GM12872 (cell line): ENCODE data around the gene ZBTB43.

ENCODE experiments used
- TF ChIP-seq, protein P1 (sequence below): IDR thresholded peaks from 3 replicates; pipeline ENCODE4 v1.5.1; 2011; ENCODE audit warnings: low read depth, mild to moderate bottlenecking, low read length, moderate library complexity; ENCODE audit not compliant: insufficient read depth

The ZBTB43 gene

DNA sequence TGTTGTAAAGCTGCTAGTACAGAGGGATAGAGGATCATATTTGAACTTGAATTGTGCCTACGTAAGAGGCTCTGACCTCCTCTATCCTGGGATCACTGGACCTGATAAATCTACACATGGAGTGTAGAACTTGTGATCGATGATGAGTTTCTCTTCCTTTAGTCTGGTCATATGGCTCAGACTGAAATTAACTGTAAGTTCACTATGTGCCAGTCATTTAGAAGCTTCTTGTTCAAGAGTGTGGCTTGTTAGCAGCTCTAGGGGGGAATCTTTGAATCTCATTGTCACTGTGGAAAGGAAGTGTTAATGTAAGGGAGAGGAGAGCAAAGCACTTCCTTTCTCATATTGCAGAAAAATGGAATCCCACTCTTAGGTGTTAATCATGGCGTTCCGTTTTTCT is 67.7 kb downstream of the ZBTB43 start:
- TF ChIP-seq, protein P1, sequence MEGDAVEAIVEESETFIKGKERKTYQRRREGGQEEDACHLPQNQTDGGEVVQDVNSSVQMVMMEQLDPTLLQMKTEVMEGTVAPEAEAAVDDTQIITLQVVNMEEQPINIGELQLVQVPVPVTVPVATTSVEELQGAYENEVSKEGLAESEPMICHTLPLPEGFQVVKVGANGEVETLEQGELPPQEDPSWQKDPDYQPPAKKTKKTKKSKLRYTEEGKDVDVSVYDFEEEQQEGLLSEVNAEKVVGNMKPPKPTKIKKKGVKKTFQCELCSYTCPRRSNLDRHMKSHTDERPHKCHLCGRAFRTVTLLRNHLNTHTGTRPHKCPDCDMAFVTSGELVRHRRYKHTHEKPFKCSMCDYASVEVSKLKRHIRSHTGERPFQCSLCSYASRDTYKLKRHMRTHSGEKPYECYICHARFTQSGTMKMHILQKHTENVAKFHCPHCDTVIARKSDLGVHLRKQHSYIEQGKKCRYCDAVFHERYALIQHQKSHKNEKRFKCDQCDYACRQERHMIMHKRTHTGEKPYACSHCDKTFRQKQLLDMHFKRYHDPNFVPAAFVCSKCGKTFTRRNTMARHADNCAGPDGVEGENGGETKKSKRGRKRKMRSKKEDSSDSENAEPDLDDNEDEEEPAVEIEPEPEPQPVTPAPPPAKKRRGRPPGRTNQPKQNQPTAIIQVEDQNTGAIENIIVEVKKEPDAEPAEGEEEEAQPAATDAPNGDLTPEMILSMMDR = no peak

DNA sequence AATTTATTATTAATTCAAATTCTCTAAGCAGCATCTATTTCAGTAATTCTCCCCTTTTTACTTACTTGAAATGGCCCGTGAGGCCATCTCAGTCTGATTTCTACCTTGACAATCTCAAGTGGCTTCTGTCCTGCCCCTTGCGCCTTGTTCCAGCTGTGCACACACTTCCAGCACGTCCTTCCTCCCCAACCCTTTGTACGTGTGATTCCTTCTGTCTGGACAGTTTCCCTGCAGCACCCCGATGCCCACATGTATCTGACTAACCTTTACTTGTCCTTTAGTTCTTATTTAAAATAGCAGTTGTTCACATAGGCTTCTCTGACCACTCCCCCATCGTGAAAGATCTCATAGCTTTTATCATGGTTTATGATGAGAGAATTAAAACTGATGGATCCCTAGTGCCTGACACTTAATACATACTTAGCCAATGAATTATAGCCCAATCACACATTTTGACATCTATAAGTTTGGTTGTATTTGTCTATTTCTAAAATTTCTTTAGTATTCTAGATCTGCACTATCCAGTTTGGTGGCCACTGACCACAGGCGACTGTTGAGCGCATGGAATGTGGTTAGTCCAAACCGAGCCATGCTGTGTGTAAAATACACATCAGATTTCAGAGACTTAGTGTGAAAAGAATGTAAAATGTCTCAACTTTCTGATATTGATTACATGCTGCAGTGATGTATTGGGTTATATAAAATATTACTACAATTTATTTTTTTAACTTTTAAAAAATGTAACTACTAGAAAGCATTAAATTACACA is 69.9 kb downstream of the ZBTB43 start:
- TF ChIP-seq, protein P1 = no peak

DNA sequence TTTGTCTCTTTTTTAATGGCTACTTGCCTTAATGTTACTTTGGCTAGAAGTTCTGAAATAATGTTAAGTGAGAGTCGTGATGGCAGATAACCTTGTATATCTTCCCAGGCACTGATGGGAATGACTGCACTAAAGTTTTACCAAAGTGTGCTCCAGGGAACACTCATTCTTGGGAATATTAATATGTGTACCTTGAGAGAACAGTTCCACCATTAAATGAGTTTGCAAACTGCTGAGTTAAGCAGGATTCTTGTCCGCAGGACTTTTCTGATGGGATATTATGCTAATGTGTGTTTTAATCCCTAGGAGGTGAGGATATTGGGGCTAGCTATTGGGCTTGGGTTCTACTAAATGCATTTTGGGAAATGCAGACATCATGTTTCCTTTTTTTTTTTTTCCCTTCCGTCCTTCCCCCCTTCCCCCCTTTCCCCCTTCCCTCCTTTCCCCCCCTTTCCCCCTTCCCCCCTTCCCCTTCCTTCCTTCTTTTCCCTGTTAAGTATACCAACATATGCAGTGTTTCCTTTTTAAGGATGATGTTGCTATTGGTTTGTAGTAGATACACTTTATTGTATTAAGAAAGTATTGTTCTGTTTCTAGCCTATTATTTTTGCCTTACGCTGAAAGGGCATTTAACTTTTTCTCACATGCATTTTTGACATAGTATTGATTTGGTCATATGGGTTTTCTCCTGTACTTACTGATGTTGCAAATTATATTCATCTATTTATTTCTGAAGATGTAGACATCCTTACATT is 71.1 kb downstream of the ZBTB43 start:
- TF ChIP-seq, protein P1 = no peak

DNA sequence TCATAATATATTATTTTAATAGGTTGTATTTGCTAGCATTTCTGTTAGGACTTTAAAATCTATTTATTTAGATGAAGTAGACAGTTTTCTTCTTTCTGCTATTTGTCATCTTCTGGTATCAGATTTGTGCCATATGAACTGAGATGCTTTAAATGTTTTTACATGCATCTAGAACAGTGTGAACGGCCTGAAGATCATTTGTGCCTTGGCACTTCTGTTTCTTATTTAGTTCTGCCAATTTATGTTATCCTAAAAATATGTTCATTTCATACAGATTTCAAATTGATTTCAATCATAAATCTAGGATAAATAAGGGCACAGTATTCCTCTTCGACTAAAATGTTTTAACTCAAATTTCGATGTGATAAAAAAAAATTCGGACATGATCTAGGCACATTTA is 71.7 kb downstream of the ZBTB43 start:
- TF ChIP-seq, protein P1 = no peak

DNA sequence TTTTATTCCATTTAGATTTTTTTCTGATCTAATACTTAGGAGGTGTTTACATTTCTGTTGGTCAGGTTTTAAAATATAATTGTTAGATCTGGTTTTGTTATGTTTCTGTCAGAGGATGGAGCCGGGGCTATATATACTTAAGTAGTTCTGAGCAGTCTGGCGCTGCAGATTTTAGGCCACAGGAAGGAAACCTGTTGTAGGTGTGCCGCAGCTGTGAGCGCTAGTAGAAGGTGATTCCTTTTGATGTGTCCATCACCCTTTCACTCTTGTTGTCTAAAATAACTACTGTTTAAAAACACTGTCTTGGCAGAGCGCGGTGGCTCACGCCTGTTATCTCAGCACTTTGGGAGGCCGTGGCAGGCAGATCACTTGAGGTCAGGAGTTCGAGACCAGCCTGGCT is 72.6 kb downstream of the ZBTB43 start:
- TF ChIP-seq, protein P1 = no peak

DNA sequence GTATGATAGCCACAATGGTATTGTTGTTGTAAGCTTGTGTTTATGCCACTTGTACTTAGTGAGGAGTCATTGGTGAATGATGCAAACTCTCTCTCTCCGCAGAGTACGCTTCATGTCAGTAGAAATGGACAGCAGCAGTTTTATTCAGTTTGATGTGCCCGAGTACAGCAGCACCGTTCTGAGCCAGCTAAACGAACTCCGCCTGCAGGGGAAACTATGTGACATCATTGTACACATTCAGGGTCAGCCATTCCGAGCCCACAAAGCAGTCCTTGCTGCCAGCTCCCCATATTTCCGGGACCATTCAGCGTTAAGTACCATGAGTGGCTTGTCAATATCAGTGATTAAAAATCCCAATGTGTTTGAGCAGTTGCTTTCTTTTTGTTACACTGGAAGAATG is 74.4 kb downstream of the ZBTB43 start:
- TF ChIP-seq, protein P1 = no peak

DNA sequence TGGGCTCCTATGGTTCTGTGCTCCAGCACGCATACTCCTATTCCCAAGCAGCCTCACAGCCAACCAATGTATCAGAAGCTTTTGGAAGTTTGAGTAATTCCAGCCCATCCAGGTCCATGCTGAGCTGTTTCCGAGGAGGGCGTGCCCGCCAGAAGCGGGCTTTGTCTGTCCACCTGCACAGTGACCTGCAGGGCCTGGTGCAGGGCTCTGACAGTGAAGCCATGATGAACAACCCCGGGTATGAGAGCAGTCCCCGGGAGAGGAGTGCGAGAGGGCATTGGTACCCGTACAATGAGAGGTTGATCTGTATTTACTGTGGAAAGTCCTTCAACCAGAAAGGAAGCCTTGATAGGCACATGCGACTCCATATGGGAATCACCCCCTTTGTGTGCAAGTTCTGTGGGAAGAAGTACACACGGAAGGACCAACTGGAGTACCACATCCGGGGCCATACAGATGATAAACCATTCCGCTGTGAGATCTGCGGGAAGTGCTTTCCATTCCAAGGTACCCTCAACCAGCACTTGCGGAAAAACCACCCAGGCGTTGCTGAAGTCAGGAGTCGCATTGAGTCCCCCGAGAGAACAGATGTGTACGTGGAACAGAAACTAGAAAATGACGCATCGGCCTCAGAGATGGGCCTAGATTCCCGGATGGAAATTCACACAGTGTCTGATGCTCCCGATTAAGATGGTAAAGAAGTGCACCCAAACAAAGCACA is 75.5 kb downstream of the ZBTB43 start:
- TF ChIP-seq, protein P1 = no peak
